DOHH2 (cell line): Measurements from ENCODE around the gene RAE1.

Experiments used
- EZH2phosphoT487 ChIP-seq: fragments of 200-600 bp; sonication (generic); IDR thresholded peaks from 2 replicates; pipeline ENCODE4 v1.6.1; 2017; ENCODE audit warnings: borderline replicate concordance, mild to moderate bottlenecking, antibody characterized with exemption, low read length, moderate library complexity, mixed read lengths
- TF ChIP-seq, protein P1 (sequence below): fragments of 200-600 bp; sonication (generic); IDR thresholded peaks from one replicate; pipeline ENCODE4 v1.5.1; 2014; ENCODE audit warnings: antibody characterized with exemption, mild to moderate bottlenecking, low read depth, low read length; ENCODE audit not compliant: poor library complexity, severe bottlenecking

GRCh38 chr20:57313230-57313629 is 37.8 kb upstream of the RAE1 start:
- TF ChIP-seq, protein P1, sequence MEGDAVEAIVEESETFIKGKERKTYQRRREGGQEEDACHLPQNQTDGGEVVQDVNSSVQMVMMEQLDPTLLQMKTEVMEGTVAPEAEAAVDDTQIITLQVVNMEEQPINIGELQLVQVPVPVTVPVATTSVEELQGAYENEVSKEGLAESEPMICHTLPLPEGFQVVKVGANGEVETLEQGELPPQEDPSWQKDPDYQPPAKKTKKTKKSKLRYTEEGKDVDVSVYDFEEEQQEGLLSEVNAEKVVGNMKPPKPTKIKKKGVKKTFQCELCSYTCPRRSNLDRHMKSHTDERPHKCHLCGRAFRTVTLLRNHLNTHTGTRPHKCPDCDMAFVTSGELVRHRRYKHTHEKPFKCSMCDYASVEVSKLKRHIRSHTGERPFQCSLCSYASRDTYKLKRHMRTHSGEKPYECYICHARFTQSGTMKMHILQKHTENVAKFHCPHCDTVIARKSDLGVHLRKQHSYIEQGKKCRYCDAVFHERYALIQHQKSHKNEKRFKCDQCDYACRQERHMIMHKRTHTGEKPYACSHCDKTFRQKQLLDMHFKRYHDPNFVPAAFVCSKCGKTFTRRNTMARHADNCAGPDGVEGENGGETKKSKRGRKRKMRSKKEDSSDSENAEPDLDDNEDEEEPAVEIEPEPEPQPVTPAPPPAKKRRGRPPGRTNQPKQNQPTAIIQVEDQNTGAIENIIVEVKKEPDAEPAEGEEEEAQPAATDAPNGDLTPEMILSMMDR: no peak
- no peak for TF ChIP-seq EZH2phosphoT487
